Peyer's patch (tissue), 4 donors: Measurements from ENCODE around the gene ABLIM2.

Source experiments
- CTCF ChIP-seq, 6 experiments: fragments of 450-650 bp in 4 of 6; fragments of 200-600 bp in 2 of 6; sonication (generic) in 1 of 6; IDR thresholded peaks; one replicate each; pipeline ENCODE4 v1.5.1; 2017 to 2019; ENCODE audit warnings: antibody characterized with exemption in 6 of 6, mild to moderate bottlenecking in 3 of 6, moderate library complexity in 1 of 6
- POLR2A ChIP-seq, 2 donors: fragments of 450-650 bp; IDR thresholded peaks; one replicate each; pipeline ENCODE4 v1.5.1; 2017; ENCODE audit warnings: antibody characterized with exemption in 2 of 2, mild to moderate bottlenecking in 2 of 2, moderate library complexity in 2 of 2

GRCh38 chr4:7941111-7941964 is 217.3 kb downstream of the ABLIM2 start:
- no peak for TF ChIP-seq CTCF (IDR thresholded peaks at IDR 0.05)
- TF ChIP-seq POLR2A (IDR thresholded peaks at IDR 0.05), result no peak
